Activated T-helper 2 cell treated with anti-CD3 and anti-CD28 coated beads, Interferon-gamma antibody, Interleukin-2, Interleukin-4, amounts not matched to agents 10 μg/mL and 5 μg/mL and 100 μg/mL, durations not matched to agents 14 hours and 24 hours and 36 hours (primary cell): ENCODE results near the gene ADPRS. TPM values are rescaled to one million over a fixed set of nuclear protein-coding genes. Genes with fewer than 3 reads are reported as not detected.

Source experiments
- DNase-seq: peaks from one replicate; pipeline ENCODE4 v3.0.0; 2021; ENCODE audit warnings: low spot score
- H3K27ac Mint-ChIP-seq: one replicate; pipeline ENCODE4 v1.8.0; 2021; ENCODE audit warnings: mixed read lengths
- H3K27me3 Mint-ChIP-seq: one replicate; pipeline ENCODE4 v1.8.0; 2021; ENCODE audit warnings: low read depth, mixed read lengths
- H3K36me3 Mint-ChIP-seq: one replicate; pipeline ENCODE4 v1.8.0; 2021; ENCODE audit warnings: low read depth, mixed read lengths
- H3K4me1 Mint-ChIP-seq: one replicate; pipeline ENCODE4 v1.8.0; 2021; ENCODE audit warnings: low read depth, mixed read lengths
- H3K4me3 Mint-ChIP-seq: one replicate; pipeline ENCODE4 v1.8.0; 2021; ENCODE audit warnings: low read depth, mild to moderate bottlenecking, moderate library complexity, mixed read lengths
- H3K9me3 Mint-ChIP-seq: one replicate; pipeline ENCODE4 v1.8.0; 2021; ENCODE audit warnings: mixed read lengths
- intact Hi-C: fragments of 100-400 bp; cut with micrococcal nuclease; formaldehyde crosslinking; loops from one replicate; pipeline ENCODE4 v1.15.1; 2023
- total RNA-seq: library from RNA; stranded (reverse); gene quantifications from 2 replicates; pipeline ENCODE4 v1.2.3, GENCODE V29; 2022

The ADPRS gene
- 33.6 and 35.3 TPM in 2 replicates for total RNA-seq

GRCh38 chr1:36088577-36089392 lies at the start of gene ADPRS:
Gene ADPRS (plus strand): TSS chr1:36088892. CDS start chr1:36088905, 13 bp downstream.
- Mint-ChIP-seq H3K4me3 (peak within 1 kb of the TSS; percentile 90), H3K27me3 (peaks cover 3% of the 10 kb centered on the region), H3K27ac (peak within 1 kb of the TSS; percentile 83), H3K4me1 (peaks cover 9% of the 10 kb centered on the region), H3K9me3 (no peaks in the 10 kb centered on the region), H3K36me3 (peaks cover 39% of the 10 kb centered on the region)
- DNase-seq = peak; percentile 89
- intact Hi-C loops = loop anchor here (1.0 kb wide), 2 partner anchors 157 to 205 kb away; partner anchors contain the start of genes AGO1 and AGO3

GRCh38 chr1:36040238-36040637 lies 48.5 kb upstream of the ADPRS start:
- no peaks in the 10 kb centered on the region for H3K27me3 Mint-ChIP-seq
- no peak overlapping the region for H3K27ac Mint-ChIP-seq
- intact Hi-C loops = no loop called here
- H3K4me3 Mint-ChIP-seq = no peak overlapping the region
- no peaks in the 10 kb centered on the region for H3K9me3 Mint-ChIP-seq
- H3K4me1 Mint-ChIP-seq = no peaks in the 10 kb centered on the region
- no peak for DNase-seq
- H3K36me3 Mint-ChIP-seq = peaks cover 28% of the 10 kb centered on the region

- Mint-ChIP-seq H3K36me3 (peaks cover 38% of the 10 kb centered on the region), H3K4me1 (no peaks in the 10 kb centered on the region), H3K27ac (no peak overlapping the region), H3K4me3 (no peak overlapping the region), H3K9me3 (no peaks in the 10 kb centered on the region), H3K27me3 (no peaks in the 10 kb centered on the region)
- no peak for DNase-seq
- intact Hi-C loops = no loop called here
Observed at GRCh38 chr1:36051821-36052220, 36.9 kb upstream of the ADPRS start.

- Mint-ChIP-seq H3K27me3 (no peaks in the 10 kb centered on the region), H3K36me3 (peaks cover 16% of the 10 kb centered on the region), H3K27ac (no peak overlapping the region), H3K4me3 (no peak overlapping the region), H3K4me1 (no peaks in the 10 kb centered on the region), H3K9me3 (no peaks in the 10 kb centered on the region)
- DNase-seq = no peak
- intact Hi-C loops = no loop called here
Observed at GRCh38 chr1:36053978-36054377, 34.7 kb upstream of the ADPRS start.

GRCh38 chr1:36055706-36056105 lies 33.0 kb upstream of the ADPRS start:
- Mint-ChIP-seq H3K4me3 (no peak overlapping the region), H3K27ac (no peak overlapping the region), H3K27me3 (no peaks in the 10 kb centered on the region), H3K36me3 (peaks cover 10% of the 10 kb centered on the region), H3K9me3 (no peaks in the 10 kb centered on the region), H3K4me1 (no peaks in the 10 kb centered on the region)
- DNase-seq = no peak
- intact Hi-C loops = no loop called here

GRCh38 chr1:36062315-36062714 lies 26.4 kb upstream of the ADPRS start:
- Mint-ChIP-seq H3K4me3 (no peak overlapping the region), H3K36me3 (no peaks in the 10 kb centered on the region), H3K9me3 (no peaks in the 10 kb centered on the region), H3K4me1 (no peaks in the 10 kb centered on the region), H3K27me3 (no peaks in the 10 kb centered on the region), H3K27ac (no peak overlapping the region)
- intact Hi-C loops = no loop called here
- DNase-seq = no peak

- no peak overlapping the region for H3K27ac Mint-ChIP-seq
Observed at GRCh38 chr1:36067871-36068270, 20.8 kb upstream of the ADPRS start.

GRCh38 chr1:36068866-36069265 lies 19.8 kb upstream of the ADPRS start:
- Mint-ChIP-seq H3K36me3 (no peaks in the 10 kb centered on the region), H3K4me1 (no peaks in the 10 kb centered on the region), H3K27me3 (no peaks in the 10 kb centered on the region), H3K9me3 (no peaks in the 10 kb centered on the region), H3K27ac (no peak overlapping the region), H3K4me3 (no peak overlapping the region)
- intact Hi-C loops = no loop called here
- no peak for DNase-seq

More at GRCh38 chr1:36067871-36068270, 20.8 kb upstream of the ADPRS start:
- no peaks in the 10 kb centered on the region for H3K9me3 Mint-ChIP-seq
- no peaks in the 10 kb centered on the region for H3K27me3 Mint-ChIP-seq
- DNase-seq = no peak
- H3K4me1 Mint-ChIP-seq = no peaks in the 10 kb centered on the region
- no peak overlapping the region for H3K4me3 Mint-ChIP-seq
- intact Hi-C loops = no loop called here
- no peaks in the 10 kb centered on the region for H3K36me3 Mint-ChIP-seq

- peaks cover 3% of the 10 kb centered on the region for H3K4me1 Mint-ChIP-seq
- H3K27ac Mint-ChIP-seq = no peak overlapping the region
- intact Hi-C loops = no loop called here
- H3K36me3 Mint-ChIP-seq = no peaks in the 10 kb centered on the region
- H3K9me3 Mint-ChIP-seq = no peaks in the 10 kb centered on the region
- H3K27me3 Mint-ChIP-seq = no peaks in the 10 kb centered on the region
- DNase-seq = no peak
- no peak overlapping the region for H3K4me3 Mint-ChIP-seq
Observed at GRCh38 chr1:36070349-36070748, 18.3 kb upstream of the ADPRS start.

GRCh38 chr1:36076979-36077573 lies 11.6 kb upstream of the ADPRS start:
- H3K4me3 Mint-ChIP-seq = no peak overlapping the region
- H3K27ac Mint-ChIP-seq = no peak overlapping the region
- intact Hi-C loops = no loop called here
- peaks cover 3% of the 10 kb centered on the region for H3K4me1 Mint-ChIP-seq
- H3K36me3 Mint-ChIP-seq = no peaks in the 10 kb centered on the region
- H3K27me3 Mint-ChIP-seq = peaks cover 12% of the 10 kb centered on the region
- no peak for DNase-seq
- H3K9me3 Mint-ChIP-seq = no peaks in the 10 kb centered on the region

GRCh38 chr1:36080236-36080635 lies 8.5 kb upstream of the ADPRS start:
- H3K27ac Mint-ChIP-seq = no peak overlapping the region
- H3K4me3 Mint-ChIP-seq = no peak overlapping the region
- H3K9me3 Mint-ChIP-seq = no peaks in the 10 kb centered on the region
- intact Hi-C loops = no loop called here
- H3K27me3 Mint-ChIP-seq = peaks cover 21% of the 10 kb centered on the region
- no peak for DNase-seq
- no peaks in the 10 kb centered on the region for H3K4me1 Mint-ChIP-seq
- H3K36me3 Mint-ChIP-seq = no peaks in the 10 kb centered on the region

GRCh38 chr1:36080801-36081200 lies 7.9 kb upstream of the ADPRS start:
- H3K36me3 Mint-ChIP-seq = no peaks in the 10 kb centered on the region
- H3K4me3 Mint-ChIP-seq = no peak overlapping the region
- DNase-seq = no peak
- intact Hi-C loops = no loop called here
- no peaks in the 10 kb centered on the region for H3K4me1 Mint-ChIP-seq
- H3K27ac Mint-ChIP-seq = no peak overlapping the region
- H3K9me3 Mint-ChIP-seq = no peaks in the 10 kb centered on the region
- peaks cover 21% of the 10 kb centered on the region for H3K27me3 Mint-ChIP-seq

- no peak for DNase-seq
Observed at GRCh38 chr1:36081926-36082485, 6.7 kb upstream of the ADPRS start.

More at GRCh38 chr1:36081926-36082485, 6.7 kb upstream of the ADPRS start:
- H3K4me3 Mint-ChIP-seq = no peak overlapping the region
- no peak overlapping the region for H3K27ac Mint-ChIP-seq
- H3K27me3 Mint-ChIP-seq = peaks cover 21% of the 10 kb centered on the region
- H3K9me3 Mint-ChIP-seq = no peaks in the 10 kb centered on the region
- H3K4me1 Mint-ChIP-seq = no peaks in the 10 kb centered on the region
- intact Hi-C loops = no loop called here
- H3K36me3 Mint-ChIP-seq = no peaks in the 10 kb centered on the region
